NCI-H446 treated with DMSO at 0.1 percent for 48 hours (cell line): ENCODE measurements around the gene RABGGTB.
"Not testable (repeated sequence)": the region's sequence is repeated elsewhere in the genome, so short reads cannot be mapped to it uniquely, and the experiment has no call there.

Experiments used
- DNase-seq: peaks from one replicate; lab custom pipeline; 2025; lab: John Stamatoyannopoulos, UW

Gene RABGGTB

GRCh38 chr1:75785983-75786853 lies at the start of gene RABGGTB:
RABGGTB (plus strand) TSS chr1:75786256; CDS start chr1:75786272, 16 bp downstream.
- DNase-seq, result peak; percentile 92

DNA sequence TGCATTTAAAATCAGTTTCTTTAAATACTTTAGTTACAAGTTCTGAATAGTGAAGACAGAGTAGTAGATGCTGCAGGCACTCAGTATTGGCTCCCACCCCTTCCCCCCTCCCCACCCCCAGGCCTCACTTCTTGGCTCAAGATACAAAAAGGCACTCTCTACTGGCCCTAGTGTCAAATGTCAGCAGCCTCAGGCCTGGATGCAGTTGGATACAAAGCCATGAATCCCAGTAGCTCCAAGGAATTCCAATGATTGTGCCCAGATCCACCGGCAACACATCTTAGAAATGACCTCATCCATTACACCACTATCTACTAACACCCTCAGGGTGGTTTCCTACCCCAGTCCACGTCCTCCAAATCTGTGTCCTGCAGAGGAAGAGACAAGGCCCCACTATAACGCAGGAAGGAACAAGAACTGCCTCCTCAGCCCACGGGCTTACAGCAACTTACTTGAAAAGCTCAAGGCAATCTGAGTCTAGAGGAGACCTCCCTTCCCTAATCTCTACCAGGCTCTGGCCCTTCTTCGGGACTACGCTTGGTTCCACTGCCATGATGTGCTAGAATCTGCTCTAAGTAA lies 43.9 kb upstream of the RABGGTB start:
- DNase-seq, result no peak

DNA sequence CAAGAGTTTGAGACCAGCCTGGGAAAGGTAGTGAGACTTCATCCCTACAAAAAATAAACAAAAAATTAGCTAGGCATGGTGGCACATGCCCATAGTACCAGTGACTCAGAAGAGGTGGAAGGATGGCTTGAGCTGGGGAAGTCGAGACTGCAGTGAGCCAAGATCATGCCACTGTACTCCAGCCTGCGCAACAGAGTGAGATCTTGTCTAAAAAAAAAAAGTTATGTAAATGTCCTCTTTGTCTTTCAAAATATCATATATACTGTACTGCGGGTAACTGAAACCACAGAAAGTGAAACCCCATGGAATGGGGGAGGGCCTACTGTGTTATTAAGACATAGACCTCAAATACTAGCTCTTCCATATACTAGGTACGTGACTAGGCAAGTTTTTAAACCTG lies 40.8 kb upstream of the RABGGTB start:
- no peak for DNase-seq

DNA sequence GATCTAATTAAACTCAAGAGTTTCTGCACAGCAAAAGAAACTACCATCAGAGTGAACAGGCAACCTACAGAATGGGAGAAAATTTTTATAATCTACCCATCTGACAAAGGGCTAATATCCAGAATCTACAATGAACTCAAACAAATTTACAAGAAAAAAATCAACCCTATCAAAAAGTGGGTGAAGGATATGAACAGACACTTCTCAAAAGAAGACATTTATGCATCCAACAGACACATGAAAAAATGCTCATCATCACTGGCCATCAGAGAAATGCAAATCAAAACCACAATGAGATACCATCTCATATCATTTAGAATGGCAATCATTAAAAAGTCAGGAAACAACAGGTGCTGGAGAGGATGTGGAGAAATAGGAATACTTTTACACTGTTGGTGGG lies 28.8 kb upstream of the RABGGTB start:
- not testable (repeated sequence) for DNase-seq

DNA sequence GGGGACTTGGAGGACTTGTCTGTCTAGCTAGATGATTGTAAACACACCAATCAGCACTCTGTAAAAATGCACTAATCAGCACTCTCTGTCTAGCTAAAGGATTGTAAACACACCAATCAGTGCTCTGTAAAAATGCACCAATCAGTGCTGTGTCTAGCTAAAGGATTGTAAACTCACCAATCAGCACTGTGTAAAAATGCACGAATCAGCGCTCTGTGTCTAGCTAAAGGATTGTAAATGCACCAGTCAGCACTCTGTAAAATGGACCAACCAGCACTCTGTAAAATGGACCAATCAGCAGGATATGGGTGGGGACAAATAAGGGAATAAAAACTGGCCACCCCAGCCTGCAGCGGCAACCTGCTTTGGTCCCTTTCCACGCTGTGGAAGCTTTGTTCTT lies 27.5 kb upstream of the RABGGTB start:
- not testable (repeated sequence) for DNase-seq

DNA sequence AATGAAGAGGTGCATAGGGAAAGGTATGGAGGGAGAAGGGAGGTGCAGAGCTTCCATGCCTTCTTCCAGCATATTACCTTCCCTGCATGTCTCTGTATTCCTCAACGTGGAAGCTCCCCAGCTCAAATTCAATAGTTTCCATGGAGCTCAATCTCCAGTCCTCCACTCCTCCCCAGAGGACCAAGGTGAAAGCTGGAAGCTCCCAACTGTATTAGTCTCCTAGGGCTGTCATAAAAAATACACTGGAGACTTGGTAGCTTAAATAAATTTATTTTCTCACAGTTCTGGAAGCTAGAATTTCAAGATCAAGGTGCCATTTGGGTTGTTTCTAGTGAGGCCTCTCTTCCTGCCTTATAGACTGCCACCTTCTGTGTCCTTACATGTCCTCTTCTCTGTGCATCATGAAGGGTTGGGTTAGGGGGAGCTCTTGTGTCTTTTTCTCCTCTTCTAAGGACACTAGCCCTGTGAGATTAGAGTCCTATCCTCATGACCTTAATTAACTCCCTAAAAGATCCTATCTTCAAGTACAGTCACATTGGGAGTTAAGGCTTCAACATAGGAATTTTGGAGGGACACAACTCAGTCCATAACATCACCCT lies 21.9 kb upstream of the RABGGTB start:
- DNase-seq, result no peak

- DNase-seq, result no peak
These were observed 20.2 kb upstream of the RABGGTB start for GRCh38 chr1:75765697-75766355.

- DNase-seq, result no peak
These were observed 18.0 kb upstream of the RABGGTB start for GRCh38 chr1:75768016-75768415.

DNA sequence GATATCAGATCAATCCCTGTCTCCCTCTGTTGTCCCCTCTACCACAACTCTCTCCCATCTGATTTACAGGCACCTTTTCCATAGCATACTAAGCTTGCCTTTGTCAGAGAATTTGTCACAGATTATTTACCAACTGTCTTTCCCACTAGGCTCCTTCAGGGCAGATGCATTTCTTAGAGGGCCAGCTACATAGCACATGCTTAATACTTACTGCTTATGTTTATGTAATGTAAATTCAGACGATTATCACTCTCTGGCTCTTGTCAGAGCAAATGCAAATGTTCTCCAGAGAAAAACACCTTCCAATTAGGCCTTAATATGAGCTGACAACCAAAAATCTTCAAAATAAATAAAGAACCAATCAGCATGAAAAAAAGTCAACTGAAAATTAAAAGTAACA lies 15.3 kb upstream of the RABGGTB start:
- DNase-seq, result no peak

- no peak for DNase-seq
These were observed 14.1 kb upstream of the RABGGTB start for GRCh38 chr1:75771978-75772377.

DNA sequence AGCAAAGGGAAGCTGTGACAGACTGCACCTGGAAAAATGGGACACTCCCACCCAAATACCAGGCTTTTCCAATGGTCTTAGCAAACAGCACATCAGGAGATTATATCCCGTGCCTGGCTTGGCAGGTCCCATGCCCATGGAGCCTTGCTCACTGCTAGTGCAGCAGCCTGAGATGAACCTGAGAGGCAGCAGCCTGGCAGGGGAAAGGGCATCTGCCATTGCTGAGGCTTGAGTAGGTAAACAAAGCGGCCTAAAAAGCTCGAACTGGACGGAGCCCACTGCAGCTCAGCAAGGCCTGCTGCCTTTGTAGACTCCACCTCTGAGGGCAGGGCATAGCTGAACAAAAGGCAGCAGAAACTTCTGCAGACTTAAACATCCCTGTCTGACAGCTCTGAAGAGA lies 8.2 kb upstream of the RABGGTB start:
- DNase-seq, result not testable (repeated sequence)

- DNase-seq, result not testable (repeated sequence)
These were observed 7.4 kb upstream of the RABGGTB start for GRCh38 chr1:75778694-75779093.

DNA sequence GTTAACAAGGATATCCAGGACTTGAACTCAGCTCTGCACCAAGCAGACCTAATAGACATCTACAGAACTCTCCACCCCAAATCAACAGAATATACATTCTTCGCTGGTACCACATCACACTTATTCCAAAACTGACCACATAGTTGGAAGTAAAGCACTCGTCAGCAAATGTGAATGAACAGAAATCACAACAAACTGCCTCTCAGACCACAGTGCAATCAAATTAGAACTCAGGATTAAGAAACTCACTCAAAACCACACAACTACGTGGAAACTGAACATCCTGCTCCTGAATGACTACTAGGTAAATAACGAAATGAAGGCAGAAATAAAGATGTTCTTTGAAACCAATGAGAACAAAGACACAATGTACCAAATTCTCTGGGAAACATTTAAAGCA lies 5.9 kb upstream of the RABGGTB start:
- DNase-seq, result not testable (repeated sequence)

DNA sequence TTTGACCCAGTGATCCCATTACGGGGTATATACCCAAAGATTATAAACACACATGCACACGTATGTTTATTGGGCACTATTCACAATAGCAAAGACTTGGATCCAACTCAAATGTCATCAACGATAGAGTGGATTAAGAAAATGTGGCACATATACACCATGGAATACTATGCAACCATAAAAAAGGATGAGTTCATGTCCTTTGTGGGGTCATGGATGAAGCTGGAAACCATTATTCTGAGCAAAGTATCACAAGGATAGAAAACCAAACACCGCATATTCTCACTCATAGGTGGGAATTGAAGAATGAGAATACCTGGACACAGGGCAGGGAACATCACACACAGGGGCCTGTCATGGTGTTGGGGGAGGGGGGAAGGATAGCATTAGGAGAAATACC lies 2.1 kb upstream of the RABGGTB start:
- DNase-seq, result not testable (repeated sequence)

DNA sequence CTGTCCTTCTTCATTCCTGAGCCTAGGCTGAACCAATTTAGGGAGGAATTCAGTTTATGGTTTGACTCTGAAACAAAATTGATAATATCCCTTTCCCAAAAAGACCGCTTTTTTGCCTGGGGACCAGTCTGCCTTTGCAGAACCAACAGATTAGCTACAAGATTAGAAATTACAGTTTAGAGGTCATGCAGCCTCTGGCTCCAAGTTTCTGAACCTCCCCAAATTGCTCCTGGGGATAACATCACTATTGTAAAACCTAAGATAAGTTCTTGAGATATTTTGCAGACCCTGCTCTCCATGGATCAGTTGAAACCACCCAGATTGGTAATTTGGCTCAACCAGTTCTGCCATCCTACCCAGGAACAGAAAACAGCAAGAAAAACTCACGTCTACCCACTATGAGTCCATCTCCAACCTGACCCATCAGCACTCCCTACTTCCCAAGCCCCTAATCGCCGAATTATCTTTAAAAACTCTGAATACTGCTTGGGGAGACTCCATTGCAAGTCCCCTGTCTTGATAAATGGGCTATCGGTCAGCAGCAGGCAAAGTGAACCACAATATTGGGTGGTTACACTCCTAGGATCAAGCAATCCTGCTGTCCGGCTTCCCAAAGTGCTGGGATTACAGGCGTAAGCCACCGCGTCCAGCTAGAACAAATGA lies 605 bp upstream of the RABGGTB start:
- no peak for DNase-seq

DNA sequence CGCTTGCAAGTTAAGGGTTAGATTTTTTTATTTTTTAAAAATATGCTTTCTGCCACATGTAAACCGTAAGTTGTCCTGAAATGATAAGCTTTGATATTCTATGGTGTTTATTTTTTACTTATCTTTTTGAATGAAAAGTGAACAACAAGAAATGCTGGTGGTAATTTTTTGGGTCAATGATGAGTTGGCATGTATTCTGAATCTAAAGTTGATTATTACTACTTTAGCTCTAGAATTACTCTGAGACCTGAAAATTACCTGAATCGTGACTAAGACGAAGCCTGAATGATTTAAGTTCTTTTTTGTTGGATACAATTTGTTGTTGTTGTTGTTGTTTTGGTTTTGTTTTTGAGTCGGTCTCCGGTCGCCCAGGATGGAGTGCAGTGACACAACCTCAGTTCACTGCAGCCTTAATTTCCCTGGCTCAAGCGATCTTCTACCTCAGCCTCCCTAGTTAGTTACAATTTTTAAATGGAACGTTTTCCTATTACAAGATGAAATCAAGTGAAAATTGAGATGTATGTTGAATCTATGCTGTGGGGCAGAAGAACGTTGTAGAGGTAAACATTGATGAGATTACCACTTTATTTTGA lies 941 bp downstream of the RABGGTB start:
- no peak for DNase-seq

GRCh38 chr1:75787524-75787923 lies 1.5 kb downstream of the RABGGTB start:
- DNase-seq, result no peak

DNA sequence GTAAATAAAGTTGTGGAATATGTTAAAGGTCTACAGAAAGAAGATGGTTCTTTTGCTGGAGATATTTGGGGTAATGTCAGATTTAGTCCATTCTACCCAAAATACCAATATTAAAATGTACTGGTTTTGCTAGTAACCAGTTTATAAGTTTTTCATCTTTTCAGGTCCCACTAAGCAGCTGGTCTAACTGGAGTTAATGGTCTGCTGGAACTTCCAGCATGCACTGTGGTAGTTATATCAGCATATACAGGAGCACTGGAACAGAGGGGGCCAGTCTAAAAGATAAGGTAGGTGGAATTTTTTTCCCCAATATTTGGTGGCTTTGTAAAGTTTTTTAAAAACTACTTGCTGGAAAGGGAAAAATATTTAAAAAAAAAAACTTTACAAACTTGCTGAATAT lies 3.9 kb downstream of the RABGGTB start:
- no peak for DNase-seq

DNA sequence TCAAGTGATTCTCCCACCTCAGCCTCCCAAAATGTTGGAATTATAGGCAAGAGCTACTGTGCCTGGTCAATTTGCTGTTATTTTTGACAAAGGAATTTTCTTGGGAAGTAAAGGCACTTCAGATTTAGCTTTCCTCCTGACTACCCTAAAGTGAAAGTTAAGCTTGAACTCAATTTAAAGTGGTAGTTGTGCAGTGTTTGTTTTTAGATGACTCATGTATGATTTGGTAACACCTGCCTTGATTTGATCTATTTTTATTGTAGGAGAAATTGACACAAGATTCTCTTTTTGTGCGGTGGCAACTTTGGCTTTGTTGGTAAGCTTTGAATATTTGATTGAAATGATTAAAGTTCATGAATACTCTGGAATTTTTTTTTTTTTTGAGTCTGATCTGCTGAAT lies 5.0 kb downstream of the RABGGTB start:
- no peak for DNase-seq

DNA sequence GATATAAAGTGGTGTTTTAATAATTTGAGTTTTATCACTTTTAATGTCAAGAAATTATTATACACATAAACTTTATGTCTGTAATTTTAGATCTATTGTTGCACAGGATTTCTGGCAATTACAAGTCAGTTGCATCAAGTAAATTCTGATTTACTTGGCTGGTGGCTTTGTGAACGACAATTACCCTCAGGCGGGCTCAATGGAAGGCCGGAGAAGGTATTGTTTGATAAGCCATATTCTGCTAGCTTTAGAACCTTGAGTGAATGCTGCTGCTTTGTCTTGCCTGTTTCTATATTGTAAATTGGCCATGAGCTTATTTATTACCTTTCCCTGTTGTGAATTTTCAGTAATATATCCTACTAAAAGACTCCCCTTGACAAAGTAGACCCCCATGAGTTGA lies 6.0 kb downstream of the RABGGTB start:
- DNase-seq, result no peak

- DNase-seq, result no peak
These were observed 8.3 kb downstream of the RABGGTB start for GRCh38 chr1:75794382-75794781.

- DNase-seq, result no peak
These were observed 9.7 kb downstream of the RABGGTB start for GRCh38 chr1:75795703-75796193.
